Erythroblast (primary cell): Measurements from ENCODE around the gene METRNL.

Experiments
- GATA1 ChIP-seq: IDR thresholded peaks from 2 replicates; pipeline ENCODE4 v1.6.1; 2011; ENCODE audit warnings: low read depth, mild to moderate bottlenecking, control low read depth, low read length, moderate library complexity
- POLR2A ChIP-seq: IDR thresholded peaks from 2 replicates; pipeline ENCODE4 v1.6.1; 2011; ENCODE audit warnings: mild to moderate bottlenecking, low read length

DNA sequence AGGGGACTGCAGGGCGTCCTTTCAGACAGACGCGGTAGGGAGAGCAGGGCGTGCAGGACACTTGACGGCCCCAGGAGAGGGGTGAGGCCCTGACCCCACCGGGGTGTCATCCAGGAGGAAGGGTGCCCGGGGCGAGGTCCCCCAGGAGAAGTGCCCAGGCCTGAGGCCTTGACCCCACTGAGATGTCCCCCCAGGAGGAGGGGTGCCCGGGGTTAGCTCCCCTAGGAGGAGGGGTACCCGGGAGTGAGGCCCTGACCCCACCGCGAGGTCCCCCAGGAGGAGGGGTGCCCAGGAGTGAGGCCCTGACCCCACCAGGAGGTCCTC, 27.2 kb upstream of the METRNL start:
- no peak for TF ChIP-seq POLR2A
- TF ChIP-seq GATA1: no peak
